Stimulated activated CD4-positive, alpha-beta T cell treated with anti-CD3 and anti-CD28 coated beads, TNF-alpha, amount 100 ng/mL, for 1 hour (primary cell): ENCODE data around the gene TAX1BP1.

Experiments used
- DNase-seq, 3 donors: peaks; one replicate each; pipeline ENCODE4 v3.0.0-alpha.2; 2020; ENCODE audit warnings: low read depth in 3 of 3, low spot score in 1 of 3

The TAX1BP1 gene

GRCh38 chr7:27873981-27874957 lies 134.3 kb downstream of the TAX1BP1 start:
- DNase-seq, result no peak

DNA sequence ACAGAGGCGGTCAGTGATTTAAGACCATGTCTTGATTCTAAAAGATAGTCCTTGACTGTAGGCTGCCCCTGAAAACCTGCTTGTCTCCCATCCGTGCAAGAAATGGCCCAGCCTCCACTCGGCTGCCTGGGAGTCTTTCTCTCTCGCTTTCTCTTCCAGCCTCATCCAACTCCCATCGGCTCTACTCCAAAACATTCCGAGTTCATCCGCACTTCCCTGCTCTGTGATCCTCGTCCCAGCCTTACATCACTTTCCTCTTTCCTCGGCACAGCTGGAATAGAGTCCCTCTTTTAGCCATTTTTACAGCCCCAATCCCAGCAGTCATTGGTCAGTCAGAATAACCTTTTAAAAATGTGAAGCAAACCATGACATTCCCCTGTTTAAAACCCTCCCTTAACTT lies 135.1 kb downstream of the TAX1BP1 start:
- DNase-seq, result no peak

DNA sequence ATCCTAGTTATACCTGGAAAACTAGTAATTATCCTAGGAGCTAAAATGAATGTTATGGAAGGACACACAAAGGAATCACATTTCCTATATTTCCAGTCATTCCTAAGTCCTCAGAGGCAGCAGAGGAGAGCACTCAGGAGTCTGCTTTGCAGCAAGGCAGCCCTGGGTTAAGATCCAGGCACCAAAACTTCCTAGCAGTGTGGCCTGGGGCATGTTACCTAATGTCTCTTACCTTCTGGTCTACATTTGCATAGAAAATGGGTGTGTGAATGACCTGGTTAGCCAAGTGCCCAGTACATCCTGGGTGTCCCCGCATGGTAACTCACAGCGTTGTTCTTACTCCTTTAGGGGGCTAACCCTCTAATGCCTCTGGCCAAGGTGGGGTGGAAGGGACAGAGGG lies 135.9 kb downstream of the TAX1BP1 start:
- DNase-seq, result no peak

- DNase-seq, result no peak
Observed at GRCh38 chr7:27876756-27877155, 136.8 kb downstream of the TAX1BP1 start.
